RPMI8226 (cell line): ENCODE results near the gene ULK4.

Experiments
- DNase-seq: peaks from one replicate; pipeline ENCODE4 v3.0.0-alpha.2; 2015

The ULK4 gene

DNA sequence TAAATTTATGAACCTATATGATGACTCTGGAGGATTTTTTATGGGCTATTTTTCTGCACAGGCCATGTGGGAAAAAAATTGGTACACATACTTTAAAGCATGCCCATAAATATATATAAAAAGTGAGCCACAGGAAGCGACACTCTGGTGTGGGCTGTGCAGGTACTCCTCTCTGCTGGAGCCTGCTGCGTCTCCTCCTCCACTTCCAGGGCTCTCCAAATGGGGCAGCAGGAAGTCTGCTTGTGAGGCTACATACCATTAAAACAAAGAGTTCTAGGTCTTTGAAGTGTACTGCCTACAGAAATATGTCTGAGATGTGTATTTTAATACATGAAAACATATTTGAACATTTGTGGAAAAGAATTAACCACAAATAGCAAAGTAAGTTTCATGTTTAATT is 627.5 kb downstream of the ULK4 start:
- DNase-seq: no peak

DNA sequence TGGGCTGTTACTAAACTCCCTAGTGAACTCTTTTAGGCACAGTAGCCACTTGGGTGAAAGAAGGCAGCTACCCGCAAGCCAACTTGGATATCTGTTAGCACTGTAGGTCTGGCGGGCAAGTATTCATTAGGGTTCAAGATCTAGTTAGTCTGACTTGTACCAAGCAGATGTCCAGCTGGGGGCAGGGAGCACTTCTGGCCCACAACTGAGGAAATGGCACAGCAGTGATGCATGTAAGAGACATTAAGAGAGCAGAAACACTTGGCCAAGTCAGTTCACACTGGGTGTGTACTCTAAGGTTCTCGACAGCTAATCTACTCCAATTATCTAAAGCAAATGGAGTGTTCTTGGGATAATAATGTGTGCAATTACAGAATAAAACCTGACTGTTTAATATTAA is 630.9 kb downstream of the ULK4 start:
- no peak for DNase-seq

DNA sequence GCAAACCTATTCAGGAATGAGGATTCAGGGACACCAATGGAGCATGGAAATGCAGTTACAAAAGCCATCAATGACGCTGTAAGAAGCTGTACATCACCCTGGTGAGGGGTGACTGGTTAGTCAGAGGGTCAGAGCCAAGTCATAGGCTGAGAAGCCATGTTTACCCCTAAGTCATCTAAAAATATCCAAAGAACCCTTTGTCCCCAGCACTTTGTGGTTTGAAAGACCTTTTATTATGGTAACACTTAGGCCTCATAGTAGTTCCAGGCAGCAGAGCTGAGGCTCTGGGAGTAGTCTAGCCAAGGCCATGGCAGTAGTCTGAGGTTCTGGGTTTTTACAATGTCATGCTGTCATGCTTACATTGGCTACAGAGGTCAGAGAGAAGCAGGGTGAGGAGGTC is 631.4 kb downstream of the ULK4 start:
- no peak for DNase-seq

DNA sequence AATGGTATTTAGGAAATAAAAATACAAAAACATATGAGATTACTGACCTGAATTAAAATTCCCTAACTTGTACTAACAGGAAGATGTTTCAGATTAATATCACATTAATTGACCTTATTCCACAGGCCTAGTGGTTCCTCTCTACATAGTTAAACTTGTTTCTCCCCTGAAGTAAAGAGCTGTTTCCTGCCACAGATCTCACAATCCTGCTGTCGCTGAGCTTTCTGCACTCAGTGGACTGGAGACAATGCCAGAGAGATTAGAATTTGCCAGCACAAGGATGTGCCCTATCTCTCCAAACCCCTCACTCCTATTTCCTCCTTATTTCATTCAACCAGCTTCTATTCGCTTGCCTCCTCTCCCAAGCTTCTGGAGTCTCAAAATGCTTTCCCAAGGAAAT is 632.0 kb downstream of the ULK4 start:
- DNase-seq: no peak

DNA sequence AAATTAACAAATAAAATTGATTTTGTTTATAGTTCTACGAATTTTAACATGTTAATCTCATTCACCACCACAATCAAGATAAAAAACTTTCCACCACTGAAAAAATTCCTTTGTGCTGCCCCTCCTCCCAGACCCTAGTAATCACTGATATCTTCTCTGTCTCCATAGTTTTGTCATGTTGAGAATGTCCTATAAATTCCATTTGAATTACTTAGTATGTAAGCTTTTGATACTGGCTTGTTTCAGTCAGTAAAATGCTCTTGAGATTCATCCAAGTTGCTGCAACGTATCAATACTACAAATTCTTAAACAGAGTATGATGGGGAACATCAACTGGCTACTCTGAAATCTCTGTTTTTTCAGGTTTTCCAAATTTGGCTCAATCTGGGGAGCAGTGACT is 633.0 kb downstream of the ULK4 start:
- DNase-seq: no peak

DNA sequence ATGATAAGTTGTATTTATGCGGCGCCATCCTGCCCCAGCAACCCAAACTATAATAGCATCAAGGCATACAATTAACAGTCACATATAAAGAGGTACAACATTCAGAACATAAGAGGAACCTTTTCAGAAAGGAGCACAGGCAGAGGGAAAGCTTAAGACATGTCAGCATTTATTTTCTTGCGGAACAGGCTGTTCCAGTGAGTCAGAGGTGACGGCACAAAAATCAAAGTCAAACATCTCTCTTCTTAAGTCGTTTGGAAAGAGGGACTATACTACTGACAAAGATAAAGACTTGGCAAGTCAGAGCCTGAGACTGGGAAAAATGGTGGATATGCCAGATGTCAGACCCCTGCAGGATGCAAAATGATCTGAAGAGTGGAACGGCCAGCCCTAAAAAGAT is 634.2 kb downstream of the ULK4 start:
- no peak for DNase-seq

DNA sequence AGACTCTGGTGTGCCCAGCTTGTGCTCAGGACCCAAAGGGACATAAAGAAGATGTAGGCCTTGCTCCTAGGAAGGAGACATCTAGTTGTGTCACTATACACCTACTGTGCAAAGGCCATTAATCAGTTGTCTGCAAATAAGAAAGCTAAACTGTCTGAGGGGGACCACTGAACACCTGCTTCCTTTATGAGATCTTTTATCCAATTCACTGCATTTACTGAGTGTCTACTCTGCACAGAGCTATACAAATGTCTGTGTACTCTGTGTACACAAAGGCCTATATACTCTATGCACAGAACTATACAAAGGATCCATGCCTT is 637.8 kb downstream of the ULK4 start:
- no peak for DNase-seq

DNA sequence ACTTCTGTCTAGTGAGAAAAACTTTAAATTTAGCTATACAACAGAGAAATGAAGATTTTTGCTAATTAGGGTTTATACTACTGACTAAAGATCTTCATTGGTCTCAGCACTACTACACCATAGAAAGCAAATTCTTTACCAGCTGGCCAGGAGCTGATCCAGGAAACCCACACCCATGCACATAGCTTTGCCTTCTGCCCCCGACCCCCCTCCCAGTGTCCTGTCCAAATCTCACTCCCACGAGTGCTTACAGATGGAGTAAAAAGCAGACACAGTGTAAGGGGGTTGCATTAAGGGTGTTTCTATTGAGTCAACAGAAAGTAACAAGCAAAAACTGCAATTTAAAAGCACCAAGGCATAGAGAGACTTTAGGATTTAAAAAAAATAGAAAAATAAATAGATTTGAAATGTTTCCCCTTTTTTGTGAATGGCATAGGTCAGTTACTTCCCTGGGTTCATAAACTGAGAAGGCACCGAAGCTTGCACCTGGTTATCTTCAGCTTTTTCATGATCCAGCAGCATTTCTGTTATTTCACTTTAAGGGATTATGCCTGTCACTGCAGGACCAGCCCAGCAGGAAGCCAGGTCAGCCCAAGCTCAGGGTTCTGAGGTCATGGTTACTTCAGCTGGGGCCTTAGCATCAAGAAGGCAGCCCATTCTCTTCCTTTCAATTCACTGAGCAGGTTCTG is 638.3 kb downstream of the ULK4 start:
- DNase-seq: no peak

DNA sequence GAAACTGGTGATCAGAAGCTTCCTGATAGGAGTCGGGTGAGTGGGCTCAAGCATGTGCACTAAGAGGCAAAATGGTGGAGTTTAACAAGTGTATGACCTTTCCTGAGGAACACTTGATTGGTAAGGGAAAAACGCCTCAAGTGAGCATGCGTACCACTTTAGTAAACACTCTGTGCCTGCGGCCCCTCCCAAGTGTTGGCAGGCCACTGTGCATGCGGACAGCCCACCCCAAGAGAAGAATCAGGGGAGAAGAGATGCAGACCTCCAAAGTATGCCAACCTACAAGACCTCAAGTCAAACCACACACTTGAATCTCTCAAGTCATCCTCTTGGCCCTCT is 640.3 kb downstream of the ULK4 start:
- no peak for DNase-seq

DNA sequence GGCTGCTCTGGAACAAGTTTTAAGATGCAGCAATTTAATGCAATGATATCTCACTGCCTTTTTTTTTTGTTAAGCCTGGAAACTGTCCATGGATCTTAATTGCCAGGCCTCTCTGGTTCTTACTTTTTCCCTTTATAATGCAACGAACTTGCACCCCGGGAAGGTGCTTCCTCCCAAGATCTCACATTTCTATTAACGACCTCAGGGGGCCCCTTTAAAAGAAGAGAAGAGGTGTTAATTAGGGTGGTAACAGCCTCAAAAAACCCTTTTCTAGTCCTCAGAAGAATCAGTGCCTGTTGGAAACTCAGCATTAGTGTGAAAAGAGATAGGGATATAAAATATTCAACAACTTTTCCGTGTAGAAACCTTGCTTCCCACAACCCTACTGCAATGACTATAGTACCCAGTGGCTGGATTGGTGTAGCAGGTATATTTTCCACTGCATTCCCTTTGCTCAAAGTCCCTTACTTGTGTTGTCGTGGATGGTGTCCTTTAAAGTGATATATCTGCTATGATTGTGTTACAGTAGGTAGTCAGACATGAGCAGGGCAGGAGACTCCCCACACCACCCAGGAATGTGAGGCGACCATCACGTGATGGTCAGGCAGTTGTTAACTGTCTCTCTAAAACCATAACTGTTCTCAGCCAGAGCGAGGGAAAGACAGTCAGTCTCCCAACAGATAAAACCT is 640.8 kb downstream of the ULK4 start:
- no peak for DNase-seq

DNA sequence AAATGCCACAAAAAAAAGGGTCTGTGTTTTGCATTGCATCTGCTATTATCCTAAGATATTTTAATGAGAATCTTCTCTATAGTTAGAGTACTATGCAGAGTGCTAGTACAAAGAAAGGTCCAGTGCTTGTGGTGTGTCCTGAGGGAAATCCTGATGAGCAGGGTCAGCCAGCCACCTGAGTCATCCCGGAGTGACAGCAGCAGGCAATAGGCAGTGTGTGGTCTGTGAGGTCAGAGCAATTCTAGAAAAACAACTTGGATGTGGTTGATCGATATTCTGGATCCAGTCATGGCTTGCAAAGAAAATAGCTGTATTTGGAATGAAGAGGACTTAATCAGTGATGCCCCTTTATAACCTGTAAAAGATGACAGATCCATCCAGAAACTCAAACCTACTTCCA is 643.4 kb downstream of the ULK4 start:
- DNase-seq: no peak

DNA sequence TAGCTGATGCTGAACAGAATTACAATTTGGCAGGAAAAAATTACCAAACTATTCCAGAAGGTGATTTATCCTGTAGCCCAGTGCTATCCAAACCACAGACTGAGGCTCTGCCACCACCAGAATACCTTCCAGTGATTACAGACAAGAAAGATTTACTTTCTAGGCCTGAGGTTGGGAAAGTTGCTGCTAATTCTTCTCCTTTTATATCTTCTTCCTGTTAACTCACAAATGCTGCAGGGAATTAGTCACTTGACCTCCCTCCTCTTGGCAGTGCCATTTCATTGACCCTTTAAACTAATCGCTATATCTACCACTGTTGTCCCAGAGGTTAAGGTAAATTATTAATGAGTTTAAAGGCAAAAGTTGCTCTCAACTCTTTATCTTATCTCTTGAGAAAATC is 644.2 kb downstream of the ULK4 start:
- no peak for DNase-seq

DNA sequence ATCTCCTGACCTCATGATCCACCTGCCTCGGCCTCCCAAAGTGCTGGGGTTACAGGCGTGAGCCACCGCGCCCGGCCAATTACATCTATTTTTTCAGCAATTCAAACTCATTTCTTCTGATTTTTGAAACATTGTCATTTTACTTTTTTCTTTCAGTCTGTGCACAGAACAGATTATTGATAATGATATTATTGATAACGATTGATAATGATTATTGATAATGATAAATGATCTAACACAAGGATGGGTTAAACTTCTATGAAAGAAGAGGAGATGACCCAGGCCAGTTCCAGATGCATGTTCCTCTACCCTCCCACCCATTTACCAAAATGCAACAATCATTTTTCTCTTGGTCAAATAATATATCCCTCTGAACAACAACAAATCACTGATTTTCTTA is 644.6 kb downstream of the ULK4 start:
- no peak for DNase-seq

DNA sequence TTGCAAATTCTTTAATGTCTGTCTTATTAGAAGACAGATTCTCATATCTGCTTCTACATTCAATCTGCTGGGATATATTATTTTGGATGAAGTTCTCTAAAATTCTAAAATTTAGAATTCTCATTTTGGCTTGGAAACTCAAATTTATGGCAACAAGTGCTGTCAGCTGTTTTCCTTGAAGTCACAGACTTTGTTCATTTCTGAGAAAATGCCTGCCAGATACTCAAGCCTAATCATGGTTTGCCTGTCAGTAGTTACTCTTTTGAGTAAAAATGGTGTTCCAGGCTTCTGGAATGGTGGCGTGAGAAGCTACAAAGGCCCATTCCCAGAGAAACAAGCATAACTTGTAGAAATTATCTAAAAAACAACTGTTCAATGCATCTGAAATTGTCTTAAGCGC is 646.8 kb downstream of the ULK4 start:
- no peak for DNase-seq

DNA sequence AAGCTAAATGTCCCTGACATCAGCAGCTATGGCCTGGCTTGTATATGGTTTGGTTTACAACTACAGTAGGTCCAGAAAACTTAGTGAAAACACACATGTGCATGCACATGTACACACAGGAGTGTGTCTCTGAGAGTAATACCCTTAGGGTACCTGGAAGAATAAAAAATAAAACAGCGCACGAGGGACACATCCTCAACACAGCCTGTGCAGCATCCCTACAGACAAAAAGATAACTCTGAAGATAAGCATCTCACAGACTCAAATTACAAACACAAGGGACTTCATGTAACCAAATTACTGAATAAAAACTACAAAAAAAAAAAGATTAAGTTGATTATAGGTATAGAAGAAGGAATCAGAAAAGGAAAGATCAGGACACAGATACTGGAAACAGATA is 653.8 kb downstream of the ULK4 start:
- no peak for DNase-seq

DNA sequence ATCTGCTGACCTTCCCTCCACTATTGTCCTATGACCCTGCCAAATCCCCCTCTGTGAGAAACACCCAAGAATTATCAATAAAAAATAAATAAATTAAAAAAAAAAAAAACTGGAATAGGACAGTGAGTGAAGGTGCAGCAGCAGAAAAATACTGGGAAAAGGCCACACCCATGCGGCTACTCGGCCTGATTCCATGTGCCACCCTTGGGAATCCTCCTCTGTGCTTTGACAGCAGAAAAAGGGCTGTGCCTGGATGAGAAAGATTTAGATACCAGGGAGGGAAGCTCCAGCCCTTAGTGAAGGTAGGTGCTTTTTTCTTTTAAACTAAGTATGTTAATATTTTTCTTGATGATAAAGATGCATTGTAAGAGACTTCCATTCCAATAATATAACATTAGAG is 654.8 kb downstream of the ULK4 start:
- DNase-seq: no peak

DNA sequence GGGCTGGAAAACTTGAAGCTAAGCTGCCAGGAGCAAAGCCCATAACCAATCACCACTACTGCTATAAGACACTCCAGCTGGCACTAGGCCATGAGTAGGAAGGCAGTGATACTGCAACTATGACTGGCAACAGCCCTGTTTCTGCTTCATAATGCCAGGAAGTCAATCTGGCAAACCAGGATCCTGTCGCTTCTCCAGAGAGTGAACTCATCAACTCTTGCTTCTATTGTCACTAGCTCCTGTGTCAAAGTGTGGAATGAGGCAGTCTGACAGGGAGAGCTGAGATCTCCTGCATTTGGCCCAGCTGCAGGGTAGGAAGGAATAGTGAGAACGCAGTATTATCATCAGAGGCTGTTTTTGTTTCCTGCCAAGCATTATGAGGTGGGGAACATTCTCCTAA is 657.3 kb downstream of the ULK4 start:
- no peak for DNase-seq

DNA sequence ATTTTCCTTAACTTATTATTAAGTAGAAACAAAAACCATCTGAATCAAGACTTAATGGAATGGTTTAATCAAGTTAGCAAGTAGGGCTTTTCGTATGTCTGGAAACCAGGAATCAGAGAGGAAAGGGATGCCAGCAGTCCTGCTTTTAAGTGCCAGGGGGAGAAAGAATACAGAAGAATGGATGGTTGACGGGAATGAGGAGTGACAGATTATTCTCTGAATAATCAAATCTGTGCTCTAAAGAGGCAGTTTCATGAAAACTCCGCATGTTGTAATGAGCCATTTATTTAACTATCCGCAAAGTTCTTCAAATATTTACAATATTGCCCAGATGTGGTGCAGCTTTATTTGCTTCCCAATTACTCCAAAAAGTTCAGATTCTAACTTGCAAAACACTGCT is 659.6 kb downstream of the ULK4 start:
- DNase-seq: no peak

DNA sequence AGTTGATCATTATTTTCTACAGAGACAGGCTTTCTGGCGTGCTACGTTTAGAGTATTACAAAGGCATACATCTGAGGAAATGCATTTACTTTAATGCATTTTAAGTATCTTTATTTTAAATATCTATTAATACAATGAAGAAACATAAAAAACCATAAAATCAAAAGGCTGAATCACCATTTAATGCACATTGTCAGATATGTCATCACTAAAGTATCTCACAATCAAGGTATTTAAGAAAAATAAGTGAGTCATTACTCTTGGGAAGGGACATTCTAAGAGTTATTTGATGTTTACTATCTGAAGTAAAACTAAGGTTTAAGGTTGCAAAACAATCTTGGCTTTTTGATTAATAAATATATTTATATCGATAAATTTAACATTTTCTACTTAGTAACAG is 660.4 kb downstream of the ULK4 start:
- DNase-seq: no peak

DNA sequence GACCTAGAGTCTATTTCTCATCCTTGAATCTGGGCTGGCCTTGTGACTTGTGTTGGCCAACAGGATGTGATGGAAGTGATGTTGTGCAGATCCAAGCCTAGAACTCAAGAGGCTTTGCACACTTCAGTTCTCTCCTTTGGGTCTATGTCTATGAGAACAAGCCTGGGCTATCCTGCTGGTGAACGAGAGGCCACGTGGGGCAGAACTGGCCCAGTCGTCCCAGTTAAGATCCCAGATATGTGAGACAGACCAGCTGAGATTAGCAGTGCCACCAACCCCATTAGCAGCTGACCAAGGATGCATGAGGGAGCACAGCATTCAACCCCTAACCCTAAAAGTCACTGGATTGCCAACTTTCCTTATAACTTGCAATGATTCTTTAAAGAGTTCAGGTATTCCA is 662.9 kb downstream of the ULK4 start:
- DNase-seq: no peak

DNA sequence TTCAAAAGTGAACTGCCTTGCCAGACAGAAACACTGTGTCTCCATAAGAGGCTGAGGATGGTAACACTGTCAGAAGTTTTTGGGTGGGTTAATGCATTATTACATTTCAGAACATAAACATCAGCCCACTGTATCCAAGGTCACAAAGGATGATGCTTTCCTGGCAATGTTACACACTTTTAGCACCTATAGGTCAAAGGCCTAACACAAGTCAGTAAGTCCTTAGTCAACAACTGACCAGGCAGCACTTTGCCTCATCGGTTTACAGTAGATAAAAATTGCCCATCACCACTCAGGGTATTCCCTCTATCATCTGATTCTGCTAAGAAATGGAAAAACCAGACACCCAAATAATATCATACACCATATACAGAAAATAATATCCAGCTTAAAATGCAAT is 664.2 kb downstream of the ULK4 start:
- no peak for DNase-seq

DNA sequence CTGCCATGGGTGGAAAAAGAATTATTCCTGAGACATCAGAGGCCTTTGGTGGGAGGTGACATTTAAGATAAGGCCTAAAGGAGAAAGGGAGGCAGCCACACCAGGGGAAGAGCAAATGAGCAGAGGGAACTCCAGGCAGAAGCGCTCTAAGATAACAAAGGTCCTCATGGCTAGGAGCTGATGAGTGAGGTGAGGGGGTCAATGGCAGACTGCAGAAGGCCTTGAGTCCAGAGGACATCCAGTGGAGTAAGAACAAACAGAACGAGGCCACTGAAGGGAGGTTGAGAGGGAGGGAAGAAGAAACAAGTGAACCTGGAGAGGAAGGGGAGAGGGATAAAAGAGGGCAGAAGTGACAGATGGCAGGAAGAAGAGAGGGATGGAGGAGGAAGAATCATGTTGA is 665.3 kb downstream of the ULK4 start:
- DNase-seq: no peak

DNA sequence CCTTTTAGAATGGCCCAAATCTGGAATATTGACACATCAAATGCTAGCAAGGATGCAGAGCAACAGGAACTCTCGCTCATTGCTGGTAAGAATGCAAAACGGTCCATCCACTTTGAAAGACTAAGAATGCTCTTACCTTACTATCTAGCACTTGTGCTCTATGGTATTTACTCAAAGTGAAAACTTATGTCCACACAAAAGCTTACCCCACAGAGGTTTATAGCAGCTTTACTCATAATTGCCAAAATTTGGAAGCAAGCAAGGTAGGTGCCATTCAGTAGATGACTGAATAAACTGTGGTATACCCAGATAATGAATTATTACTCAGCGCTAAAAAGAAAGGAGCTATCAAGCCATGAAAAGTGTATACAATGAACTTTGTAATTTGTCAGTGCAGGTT is 666.2 kb downstream of the ULK4 start:
- no peak for DNase-seq

DNA sequence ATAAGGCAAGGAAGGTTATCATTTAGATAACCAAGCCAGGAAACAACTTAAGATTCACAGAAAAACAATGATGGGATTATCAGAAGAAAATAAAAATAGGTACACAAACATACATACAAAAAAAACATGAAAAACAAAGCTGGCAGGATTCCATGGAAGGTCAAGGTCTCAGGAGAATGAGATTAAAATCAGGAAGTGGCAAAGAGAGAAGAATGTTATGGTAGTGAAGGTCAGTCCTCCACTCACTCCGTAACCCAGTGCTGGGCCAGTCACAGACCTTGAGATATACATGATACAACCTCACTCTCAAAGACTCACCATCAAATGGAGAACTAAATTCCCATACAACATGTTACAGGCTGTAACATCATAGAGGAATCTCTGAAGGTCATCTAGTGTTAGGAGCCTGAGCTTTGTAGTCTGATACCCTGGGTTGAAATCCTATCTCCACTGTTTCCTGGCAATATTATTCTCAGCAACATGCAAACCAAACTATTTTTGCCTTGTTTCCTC is 668.7 kb downstream of the ULK4 start:
- no peak for DNase-seq

DNA sequence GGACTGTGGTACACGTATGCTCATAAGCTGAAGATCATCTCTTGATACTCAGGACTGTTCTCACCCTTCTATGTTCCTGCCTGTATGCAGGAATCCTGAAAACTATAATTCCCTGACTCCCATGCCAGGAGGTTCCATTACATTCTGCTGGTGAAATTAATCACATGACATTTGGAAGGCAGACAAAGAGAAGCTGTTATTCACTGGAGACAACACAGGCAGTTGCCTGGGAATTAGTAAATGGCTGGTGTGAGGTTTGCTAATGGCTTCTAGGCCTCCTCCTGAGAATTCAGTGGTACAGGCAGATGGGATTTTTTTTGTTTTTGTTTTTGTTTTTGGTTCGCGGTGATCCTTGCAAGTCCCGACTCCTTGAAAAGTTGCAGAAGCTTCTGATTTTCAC is 671.2 kb downstream of the ULK4 start:
- no peak for DNase-seq
